GM21529 (cell line): ENCODE measurements around the gene PSPN.
"Not testable (repeated sequence)": the region's sequence is repeated elsewhere in the genome, so short reads cannot be mapped to it uniquely, and the experiment has no call there.

ENCODE experiments used
- ATAC-seq: cut with Tn5 transposase; IDR thresholded peaks from one replicate; pipeline ENCODE4 v1.9.1; 2021; ENCODE audit not compliant: unreplicated experiment

Gene PSPN

DNA sequence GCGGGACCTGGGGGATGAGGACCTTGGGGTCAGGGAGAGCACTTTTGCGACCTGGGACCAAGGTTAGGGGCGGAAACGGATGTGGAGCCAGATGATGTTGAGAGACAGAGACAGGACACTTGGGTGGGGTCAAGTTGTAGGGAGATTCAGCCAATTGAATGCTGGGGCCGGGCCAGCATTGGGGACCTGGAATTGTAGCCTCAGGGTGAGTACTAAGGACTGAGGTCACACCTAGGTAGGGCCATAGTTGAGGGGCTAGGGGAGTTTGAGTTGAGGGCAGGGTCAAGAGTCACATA lies 2.0 kb downstream of the PSPN start:
- ATAC-seq, result no peak

DNA sequence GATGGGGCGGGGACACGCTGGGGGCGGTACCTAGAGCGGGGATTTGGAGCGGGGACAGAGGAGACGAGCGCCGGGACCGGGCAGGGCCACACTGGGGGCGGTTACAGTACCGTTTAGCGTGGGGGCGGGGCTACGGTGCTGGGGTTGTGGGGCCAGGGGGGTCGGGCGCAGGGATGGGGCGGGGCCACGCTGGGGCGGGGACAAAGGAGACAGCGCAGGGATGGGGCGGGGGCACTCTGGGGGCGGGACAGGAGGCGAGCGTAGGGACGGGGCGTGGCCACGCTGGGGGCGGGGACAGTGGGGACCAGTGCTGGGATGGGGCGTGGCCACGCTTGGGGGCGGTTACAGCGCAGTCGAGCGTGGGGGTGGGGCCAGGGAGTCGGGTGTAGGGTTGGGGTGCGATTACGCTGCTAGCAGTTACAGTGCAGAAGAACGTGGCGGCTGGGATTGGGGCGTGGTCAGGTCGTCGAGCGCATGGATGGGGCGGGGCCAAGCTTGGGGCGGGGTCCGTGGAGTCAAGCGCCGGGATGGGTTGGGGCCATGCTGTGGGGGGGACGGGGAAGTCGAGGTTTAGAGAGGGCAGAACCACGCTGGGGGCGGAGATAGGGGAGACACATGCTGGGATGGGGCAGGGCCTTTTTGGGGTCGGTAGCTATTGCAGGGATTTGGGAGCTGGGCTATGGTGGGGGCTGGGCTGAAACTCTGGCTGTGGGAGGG lies 2.5 kb downstream of the PSPN start:
- ATAC-seq, result peak; percentile 51

DNA sequence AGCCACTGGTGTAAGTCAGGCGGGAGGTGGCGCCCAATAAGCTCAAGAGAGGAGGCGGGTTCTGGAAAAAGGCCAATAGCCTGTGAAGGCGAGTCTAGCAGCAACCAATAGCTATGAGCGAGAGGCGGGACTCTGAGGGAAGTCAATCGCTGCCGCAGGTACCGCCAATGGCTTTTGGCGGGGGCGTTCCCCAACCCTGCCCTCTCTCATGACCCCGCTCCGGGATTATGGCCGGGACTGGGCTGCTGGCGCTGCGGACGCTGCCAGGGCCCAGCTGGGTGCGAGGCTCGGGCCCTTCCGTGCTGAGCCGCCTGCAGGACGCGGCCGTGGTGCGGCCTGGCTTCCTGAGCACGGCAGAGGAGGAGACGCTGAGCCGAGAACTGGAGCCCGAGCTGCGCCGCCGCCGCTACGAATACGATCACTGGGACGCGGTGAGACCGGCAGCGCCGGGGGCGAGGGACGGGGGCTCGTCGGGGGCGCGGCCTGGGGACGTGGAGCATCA lies 3.1 kb downstream of the PSPN start, which contains the start of gene ALKBH7:
Gene ALKBH7 (plus strand): TSS at position 201 of the 502 bp plus-strand sequence. CDS start 27 bp downstream, at position 228.
- peak; percentile 75 for ATAC-seq

DNA sequence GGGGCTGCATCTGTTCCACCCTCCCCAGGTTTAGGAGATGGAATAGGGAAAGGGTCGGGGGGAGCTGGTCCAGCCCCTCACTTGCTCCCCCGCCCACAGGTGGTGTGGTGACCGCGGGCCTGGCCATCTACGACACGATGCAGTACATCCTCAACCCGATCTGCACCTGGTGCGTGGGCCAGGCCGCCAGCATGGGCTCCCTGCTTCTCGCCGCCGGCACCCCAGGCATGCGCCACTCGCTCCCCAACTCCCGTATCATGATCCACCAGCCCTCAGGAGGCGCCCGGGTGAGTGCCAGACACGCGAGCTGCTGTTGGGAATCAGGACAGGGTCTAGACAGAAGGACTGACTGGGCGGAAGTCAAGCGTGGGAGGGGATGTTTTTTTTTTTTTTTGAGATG lies 11.4 kb downstream of the PSPN start:
- ATAC-seq, result no peak

DNA sequence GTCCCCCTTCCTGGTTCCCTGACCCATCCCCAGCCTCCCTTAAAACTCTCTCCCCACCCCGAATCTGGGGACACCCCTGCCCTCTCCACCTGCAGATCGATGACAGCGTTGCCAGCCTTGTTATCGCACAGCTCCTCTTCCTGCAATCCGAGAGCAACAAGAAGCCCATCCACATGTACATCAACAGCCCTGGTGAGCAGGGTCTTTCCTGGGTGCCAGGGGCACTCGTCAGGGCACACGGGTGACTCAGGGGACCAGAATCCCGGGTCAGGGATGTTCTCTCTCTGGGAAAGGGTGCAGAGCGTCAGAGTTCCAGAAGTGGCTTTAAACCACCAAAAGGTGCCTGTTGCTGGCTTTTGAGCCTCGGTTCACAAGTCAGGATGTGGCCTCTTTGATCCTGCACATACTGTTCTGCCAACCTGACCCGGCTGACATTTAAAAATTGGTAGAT lies 13.4 kb downstream of the PSPN start:
- no peak for ATAC-seq

DNA sequence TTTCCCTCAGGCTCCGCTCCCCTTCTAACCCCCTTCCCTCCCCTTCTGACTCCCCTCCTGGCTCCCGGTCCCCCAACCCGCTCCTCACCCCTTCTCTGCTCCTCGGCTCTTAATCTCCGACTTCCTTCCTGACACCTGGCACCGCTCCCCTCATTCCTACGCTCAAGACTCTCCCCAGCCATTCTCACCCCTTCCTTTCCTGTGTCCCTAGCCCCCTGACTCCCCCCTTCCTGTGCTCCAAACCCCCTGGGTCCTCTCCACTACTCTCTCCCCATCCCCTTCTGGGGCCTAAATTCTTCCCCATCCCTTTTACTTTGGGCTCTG lies 13.7 kb downstream of the PSPN start:
- ATAC-seq, result no peak

DNA sequence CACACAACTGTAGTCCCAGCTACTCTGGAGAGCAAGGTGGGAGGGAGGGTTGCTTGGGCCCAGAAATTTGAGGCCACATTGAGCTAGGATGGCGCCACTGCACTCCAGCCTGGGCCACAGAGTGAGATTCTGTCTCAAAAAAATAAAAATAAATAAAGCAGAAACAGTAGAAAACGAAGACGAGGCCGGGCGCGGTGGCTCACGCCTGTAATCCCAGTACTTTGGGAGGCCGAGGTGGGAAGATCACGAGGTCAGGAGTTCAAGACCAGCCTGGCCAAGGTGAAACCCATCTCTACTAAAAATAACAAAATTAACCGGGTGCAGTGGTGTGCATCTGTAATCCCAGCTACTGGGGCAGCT lies 14.9 kb downstream of the PSPN start:
- not testable (repeated sequence) for ATAC-seq

DNA sequence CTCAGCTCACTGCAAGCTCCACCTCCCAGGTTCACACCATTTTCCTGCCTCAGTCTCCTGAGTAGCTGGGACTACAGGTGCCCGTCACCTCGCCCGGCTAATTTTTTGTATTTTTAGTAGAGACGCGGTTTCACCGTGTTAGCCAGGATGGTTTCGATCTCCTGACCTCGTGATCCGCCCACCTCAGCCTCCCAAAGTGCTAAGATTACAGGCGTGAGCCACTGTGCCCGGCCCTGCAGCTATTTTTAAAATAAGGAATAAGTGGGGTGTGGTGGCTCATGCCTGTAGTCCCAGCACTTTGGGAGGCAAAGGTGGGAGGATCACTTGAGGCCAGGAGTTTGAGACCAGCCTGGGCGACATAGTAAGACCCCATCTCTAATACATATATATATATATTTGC lies 15.3 kb downstream of the PSPN start:
- ATAC-seq, result not testable (repeated sequence)

DNA sequence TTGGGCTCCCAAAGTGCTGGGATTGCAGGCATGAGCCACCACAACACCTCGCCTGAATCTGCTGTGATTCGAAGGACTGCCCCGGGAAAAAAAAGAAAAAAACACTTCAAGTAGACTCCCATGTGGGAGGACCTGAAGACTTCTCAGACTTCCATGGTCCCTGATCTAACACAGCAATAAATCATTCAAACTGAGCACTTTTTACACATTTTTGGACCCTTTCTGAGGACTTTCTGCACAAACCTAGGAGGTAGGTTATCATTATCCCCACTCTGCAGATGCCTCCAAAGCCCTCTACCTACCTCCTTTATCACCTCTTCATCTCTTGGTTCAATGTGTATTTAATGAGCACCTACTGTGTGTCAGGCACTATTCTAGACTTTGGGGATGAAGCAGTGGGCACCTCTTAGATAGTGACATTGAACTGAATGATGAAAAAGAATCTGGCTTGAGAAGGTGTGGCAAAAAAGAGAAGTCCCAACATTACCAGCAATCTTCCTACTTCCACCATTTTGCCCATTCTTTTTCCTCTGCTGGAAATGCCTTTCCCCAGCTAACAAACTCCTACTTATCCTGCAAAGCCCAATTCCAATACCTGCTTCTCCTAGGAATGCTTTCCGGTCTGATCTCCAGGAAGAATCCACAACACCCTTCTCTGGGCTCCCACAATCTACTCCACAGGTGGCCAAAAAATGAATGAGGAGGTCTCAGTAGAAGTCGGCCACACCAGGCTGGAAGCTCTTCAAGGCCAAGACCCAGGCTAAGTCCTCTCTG lies 16.0 kb downstream of the PSPN start:
- no peak for ATAC-seq

DNA sequence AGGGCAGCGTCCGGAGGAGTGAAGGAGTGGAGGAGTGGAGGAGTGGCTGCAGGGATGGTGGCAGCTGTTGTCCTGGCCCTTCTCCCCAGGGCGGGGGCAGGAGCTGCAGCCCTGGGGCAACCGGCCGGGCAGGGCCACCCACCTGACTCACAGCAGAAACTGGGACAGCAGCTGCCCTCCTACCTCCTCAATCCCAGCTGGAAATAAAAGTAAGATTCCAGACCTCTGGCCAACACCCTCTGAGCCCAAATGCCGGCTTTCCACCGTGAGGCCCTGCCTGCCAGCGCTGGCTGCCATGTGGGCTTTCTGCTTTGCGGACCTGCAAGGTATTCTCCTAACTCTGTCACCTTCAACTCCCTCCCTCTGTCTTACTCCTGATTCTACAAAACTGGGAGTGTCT lies 17.7 kb downstream of the PSPN start:
- ATAC-seq, result no peak

DNA sequence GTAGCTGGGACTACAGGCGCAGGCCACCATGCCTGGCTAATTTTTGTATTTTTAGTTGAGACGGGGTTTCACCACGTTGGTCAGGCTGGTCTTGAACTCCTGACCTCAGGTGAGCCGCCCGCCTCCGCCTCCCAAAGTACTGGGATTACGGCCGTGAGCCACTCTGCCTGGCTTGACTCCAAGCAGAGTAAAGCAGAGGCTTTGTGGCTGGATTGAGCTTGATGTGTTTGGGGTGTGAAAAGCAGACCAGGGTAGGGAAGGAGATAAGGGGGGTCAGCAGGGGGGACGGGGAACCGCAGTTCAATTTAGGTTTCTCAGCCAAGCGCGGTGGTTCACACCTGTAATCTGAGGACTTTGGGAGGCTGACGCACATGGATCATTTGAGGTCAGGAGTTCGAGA lies 18.6 kb downstream of the PSPN start:
- no peak for ATAC-seq

DNA sequence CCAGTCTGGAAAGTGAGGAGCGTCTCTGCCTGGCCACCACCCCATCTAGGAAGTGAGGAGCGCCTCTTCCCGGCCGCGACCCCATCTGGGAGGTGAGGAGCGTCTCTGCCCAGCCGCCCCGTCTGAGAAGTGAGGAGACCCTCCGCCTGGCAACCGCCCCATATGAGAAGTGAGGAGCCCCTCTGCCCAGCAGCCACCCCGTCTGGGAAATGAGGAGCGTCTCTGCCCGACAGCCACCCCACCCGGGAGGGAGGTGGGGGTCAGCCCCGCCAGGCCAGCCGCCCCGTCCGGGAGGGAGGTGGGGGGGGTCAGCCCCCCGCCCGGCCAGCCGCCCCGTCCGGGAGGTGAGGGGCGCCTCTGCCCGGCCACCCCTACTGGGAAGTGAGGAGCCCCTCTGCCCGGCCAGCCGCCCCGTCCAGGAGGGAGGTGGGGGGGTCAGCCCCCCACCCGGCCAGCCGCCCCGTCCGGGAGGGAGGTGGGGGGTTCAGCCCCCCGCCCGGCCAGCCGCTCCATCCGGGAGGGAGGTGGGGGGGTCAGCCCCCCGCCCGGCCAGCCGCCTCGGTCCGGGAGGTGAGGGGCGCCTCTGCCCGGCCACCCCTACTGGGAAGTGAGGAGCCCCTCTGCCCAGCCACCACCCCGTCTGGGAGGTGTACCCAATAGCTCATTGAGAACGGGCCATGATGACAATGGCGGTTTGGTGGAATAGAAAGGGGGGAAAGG lies 20.3 kb downstream of the PSPN start:
- ATAC-seq, result not testable (repeated sequence)

DNA sequence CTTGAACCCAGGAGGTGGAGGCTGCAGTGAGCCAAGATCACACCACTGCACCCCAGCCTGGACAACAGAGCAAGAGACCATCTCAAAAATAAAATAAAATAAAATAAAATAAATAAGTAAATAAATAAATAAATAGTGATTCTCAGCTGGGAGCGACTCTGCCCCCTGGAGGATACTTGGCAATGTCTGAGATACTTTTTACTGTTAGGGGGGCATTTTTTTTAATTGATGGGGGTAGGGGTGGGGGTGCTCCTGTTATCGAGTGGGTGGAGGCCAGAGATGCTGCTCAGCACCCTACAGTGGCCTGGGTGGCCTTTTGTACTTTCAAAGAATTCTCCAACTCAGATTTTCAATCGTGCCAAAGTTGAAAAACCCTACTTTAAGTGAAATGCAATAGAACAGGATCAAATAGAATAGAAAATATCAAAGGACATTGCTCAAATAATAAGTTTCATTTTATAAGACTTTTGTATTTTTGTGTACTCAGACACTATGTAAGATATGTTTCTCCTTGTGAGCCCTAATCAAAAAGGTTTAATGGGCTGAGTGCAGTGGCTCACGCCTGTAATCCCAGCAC lies 21.5 kb downstream of the PSPN start:
- ATAC-seq, result no peak

DNA sequence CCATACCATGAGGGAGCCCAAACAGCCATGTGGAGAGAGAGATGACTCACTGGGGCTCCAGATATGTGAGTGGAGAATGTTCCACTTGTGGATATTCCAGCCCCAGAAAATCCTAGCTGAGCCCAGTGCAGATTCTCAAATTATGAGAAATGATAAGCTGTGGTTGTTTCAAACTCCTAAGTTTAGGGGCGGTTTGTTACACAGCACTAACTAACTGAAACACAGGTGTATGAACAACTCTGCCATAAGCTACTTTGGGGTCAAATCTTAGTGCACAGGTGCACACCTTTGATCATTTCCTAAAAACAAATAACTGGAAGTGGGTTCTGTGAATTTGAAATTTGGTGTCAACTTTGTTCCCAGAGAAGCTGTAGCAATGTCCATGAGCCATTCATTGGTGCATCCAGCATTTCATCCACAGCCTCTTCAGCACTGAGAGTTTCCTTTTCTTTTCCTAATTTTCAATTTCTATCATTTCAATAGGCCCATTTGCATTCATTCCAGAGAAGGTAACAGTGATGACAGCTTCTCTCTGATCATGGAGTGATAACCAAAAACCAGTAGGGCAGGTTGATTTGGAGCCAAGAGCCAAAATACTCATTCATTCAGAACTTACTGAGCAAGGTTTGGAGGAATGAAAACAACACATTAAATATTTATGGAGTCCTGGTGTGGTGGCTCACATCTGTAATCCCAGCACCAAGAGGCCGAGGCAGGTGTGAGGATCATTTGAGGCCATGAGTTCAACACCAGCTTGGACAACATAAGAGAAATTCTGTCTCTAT lies 23.2 kb downstream of the PSPN start:
- ATAC-seq, result no peak

DNA sequence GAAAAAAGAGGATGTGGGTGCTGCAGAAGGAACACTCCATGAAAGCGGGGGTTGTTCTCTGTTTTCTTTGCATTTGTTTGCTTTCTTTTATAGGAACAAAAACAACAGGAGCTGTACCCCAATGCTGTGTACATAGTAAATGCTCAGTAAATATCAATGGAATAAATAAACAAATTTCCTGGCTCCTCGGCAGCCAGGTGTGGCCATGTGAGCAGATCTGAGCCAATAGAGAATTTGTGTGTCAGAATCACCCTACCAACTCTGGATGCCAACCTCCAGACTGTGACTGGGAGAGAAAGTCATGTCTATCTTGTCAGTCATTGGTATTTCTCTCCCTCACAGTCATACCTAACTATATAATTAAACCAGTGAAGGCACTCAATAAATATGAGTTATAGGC lies 25.0 kb downstream of the PSPN start:
- ATAC-seq, result no peak

DNA sequence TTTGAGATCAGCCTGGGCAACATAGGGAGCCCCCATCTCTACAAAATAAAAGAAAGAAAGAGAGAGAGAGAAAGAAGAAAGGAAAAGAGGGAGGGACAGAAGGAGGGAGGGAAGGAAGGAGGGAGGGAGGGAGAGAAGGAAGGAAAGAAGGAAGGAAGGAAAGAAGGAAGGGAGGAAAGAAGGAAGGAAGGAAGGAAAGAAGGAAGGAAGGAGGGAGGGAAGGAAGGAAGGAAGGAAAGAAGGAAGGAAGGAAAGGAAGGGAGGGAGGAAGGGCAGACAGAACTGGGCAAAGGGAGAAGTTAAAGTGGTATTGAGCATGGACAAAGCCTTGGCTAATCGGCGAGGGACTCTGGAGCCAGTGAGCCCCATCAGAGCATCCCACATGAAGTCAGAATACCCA lies 26.5 kb downstream of the PSPN start:
- not testable (repeated sequence) for ATAC-seq

DNA sequence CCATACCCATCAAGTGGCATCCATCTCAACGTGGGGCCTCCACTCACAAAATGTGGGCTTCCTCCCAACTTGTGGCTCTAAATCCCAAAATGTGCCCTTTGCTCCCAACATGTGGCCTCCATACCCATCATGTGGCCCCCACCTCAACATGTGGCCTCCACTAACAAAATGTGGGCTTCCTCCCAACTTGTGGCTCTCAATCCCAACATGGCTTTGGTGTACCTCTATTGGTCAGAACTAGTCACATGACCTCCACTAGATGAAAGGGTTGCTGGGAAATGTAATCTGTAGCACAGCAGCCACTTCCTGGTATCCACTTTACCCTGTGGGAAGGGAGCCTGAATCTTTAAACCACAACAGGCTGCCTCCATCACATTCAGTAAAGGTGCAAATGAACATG lies 32.3 kb downstream of the PSPN start:
- ATAC-seq, result no peak

DNA sequence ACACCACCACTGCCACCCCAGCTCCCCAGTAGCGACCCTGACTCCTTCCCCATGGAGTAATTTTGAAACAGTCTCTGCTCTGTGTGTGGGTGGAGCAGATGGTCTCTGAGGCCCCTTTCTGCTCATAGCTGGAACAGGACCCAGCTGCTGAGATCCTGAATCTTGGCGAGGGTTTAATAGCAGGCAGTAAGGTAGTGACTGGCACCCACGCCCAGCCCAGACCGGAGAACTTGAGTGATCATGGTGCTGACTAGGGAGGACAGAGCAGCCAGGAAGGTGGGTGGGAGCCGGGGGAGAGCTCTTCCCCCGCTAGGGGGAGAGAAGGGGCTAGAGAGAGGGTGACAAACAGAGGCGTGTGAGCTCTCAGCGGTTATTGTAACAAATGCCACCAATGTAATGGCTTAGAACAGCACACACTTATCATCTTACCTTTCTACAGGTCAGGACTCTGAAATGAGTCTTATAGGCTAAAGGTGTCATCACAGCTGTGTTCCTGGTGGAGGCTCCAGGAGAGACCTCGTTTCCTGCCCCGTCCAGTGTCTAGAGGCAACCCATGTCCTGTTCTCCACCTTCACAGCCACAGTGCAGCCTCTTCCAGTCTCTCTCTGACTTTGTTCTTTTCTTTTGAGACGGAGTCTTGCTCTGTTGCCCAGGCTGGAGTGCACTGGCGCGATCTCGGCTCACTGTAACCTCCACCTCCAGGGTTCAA lies 35.1 kb downstream of the PSPN start:
- no peak for ATAC-seq

DNA sequence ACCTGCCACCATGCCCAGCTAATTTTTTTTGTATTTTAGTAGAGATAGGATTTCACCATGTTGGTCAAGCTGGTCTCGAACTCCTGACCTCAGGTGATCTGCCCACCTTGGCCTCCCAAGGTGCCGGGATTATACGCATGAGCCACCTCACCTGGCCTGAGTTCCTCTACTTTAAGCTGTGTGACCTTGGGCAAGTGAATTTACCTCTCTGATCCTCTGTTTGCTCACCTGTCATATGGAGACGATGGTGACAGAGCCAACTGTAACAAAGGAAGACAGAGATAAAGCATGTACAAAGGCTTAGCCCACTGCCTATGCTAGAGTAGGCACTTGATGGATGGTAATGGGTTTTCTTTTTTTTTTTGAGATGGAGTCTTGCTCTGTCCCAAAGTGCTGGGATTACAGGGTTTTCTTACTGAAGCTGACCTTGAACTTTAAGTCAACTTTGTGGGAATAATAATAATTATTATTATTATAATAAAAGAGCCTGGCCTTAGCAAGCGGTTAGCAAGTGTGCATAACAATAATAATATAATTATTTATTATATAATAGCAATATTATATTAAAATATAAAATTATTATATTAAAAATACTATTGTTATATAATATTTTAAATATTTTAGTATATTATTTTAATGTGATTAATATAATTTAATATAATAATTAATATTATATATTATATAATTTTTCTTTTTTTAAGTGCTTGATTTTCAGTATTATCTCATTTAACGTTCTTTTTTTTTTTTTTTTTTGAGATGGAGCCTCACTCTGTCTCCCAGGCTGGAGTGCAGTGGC lies 41.0 kb downstream of the PSPN start:
- ATAC-seq, result no peak
